Measurements from ENCODE around the gene ELAVL2. TPM values are rescaled to one million over a fixed set of nuclear protein-coding genes. Genes with fewer than 3 reads are reported as not detected.

ELAVL2 gene
- total RNA-seq, 2 experiments from 2014 or later = not detected

DNA sequence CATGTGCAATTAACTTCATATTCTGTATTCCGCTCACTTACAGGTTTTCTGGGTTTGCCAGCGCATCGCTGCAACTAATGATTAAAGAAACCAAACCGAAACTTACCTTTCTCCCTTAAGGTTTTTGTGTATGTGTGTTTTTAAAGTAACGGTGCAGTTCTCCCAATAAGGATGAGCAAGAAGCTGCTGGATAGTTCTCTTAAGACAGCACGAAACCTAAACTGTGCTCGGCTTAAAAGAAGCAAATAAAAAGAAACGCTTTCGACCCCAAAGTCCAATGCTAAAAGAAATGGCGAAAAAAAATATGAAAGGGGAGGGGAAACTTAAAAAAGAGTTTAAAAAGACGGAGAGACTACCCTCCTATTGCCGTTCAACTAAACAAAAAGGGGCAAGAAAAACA, 340 bp downstream of the ELAVL2 start:
- peaks cover 3% of the 10 kb centered on the region for H3K36me3 Mint-ChIP-seq (ENCODE audit: low read depth)
- ChIA-PET CTCF (no interaction called here), POLR2A (no interaction called here)
- peaks cover 28% of the 10 kb centered on the region for H3K27me3 Mint-ChIP-seq
- H3K4me3 Mint-ChIP-seq = no peak overlapping the region
- no peaks in the 10 kb centered on the region for H3K9me3 Mint-ChIP-seq
- no peak for DNase-seq
- no peak overlapping the region for H3K27ac Mint-ChIP-seq
- H3K4me1 Mint-ChIP-seq = no peaks in the 10 kb centered on the region

DNA sequence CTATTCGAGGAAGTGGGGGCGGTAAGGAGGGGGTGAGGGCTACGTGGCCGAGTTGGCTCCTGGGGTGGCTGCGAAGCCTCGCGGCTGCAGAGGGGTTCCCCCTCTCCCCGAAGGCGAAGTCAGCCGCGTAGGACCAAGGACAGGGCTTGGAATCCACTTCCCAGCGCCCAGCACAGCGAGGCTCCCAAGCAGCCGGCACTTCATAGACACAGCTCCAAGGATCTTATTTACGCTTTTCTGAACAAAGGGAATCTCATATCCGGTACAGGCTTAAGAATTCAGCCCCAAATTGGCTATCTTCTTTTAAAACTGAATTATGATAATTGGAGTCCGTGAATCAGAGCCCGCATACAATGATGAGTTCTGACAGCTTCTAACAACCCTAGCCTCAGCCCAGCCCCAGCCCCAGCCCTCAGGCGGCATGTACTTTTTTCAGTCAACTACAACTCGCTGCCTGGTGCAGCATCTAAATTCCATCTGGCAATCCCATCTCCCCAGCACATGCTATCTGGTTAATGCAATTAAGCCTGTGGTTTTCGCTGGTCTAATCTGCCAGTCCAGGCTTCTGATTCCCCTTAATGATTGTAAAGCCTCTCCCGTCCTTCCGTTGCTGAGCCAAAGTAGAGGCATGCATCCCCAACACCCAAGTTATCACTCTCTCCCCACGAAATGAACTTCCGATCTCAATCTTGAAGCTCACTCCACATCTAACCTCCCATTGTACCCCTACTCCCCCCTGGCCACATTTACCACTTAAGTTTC, 1.0 kb downstream of the ELAVL2 start:
- CTCF ChIA-PET = no interaction called here

DNA sequence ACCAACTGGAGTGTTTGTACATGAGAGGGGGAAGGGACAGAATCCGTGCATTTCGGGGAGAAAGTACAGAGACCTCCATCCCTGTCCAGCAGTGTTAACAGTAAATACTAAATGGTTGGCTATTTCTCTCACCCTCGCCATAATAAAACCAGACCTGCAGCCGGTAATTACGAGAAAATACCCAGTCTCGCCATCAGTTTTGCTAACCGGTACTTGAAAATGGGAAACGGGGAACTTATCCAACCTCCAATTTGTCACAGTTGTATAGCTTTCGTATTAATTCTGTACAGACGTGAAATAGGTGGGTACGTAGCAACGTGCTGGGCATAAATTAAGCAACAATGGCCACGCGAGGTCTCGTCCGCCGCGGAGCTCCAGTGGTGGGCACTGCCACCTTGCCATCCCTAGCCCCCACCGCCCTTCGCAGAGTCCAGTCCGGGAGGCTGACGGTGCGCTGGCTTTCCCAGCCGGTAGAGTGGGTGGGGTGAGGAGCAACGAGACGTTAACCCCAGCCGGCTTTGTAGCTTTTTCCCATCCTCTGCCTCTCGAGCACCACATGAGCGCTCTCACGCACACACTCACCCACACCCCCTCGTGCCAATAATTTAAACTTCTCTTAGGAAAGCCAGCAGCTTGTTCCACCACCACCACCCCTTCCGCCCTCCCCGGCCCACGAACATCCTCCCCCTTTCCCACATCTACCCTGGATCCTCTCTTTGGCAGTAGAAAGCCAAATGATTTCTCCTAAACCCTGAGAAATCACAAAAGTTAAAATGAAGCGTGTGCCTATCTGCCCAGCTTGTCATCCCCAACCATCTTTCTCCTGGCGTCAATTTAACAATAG, 1.8 kb downstream of the ELAVL2 start:
- POLR2A ChIA-PET = no interaction called here
- Mint-ChIP-seq H3K4me3 (no peak overlapping the region), H3K27me3 (peaks cover 32% of the 10 kb centered on the region), H3K27ac (no peak overlapping the region), H3K9me3 (peaks cover 3% of the 10 kb centered on the region), H3K36me3 (ENCODE audit: low read depth) (peaks cover 6% of the 10 kb centered on the region), H3K4me1 (no peaks in the 10 kb centered on the region)
- CTCF ChIA-PET = no interaction called here
- no peak for DNase-seq

More for the DNA sequence above, 1.0 kb downstream of the ELAVL2 start:
- Mint-ChIP-seq H3K4me1 (no peaks in the 10 kb centered on the region), H3K9me3 (no peaks in the 10 kb centered on the region), H3K27me3 (peaks cover 26% of the 10 kb centered on the region), H3K27ac (no peak overlapping the region), H3K4me3 (no peak overlapping the region), H3K36me3 (ENCODE audit: low read depth) (peaks cover 3% of the 10 kb centered on the region)
- POLR2A ChIA-PET = no interaction called here
- no peak for DNase-seq

DNA sequence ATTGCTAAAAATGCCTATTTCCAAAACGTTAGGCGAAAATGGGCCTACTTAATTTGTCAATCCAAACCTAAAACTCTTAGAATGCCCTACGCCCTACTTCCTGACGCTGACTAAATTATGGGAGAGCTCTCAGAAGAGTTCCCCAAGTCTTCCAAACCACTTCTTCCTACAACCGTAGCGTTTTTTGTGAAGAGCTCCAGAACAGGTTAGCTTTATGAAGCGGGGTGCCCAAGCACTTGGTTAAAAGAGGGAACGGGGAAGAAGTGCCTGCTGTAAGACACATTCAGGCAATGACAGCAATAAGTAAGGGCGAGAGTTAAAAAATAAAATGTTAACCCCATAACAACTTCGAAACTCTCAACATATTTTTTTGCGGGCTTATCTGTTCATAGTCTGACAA, 2.8 kb downstream of the ELAVL2 start:
- Mint-ChIP-seq H3K9me3 (peaks cover 3% of the 10 kb centered on the region), H3K4me1 (no peaks in the 10 kb centered on the region), H3K27me3 (peaks cover 32% of the 10 kb centered on the region), H3K27ac (no peak overlapping the region), H3K4me3 (no peak overlapping the region), H3K36me3 (ENCODE audit: low read depth) (peaks cover 6% of the 10 kb centered on the region)
- DNase-seq = no peak
- ChIA-PET POLR2A (no interaction called here), CTCF (interaction anchor here (1.1 kb wide), 1 partner anchor 9 kb away, joined by 3 read pairs; no protein-coding TSS in a partner anchor)

DNA sequence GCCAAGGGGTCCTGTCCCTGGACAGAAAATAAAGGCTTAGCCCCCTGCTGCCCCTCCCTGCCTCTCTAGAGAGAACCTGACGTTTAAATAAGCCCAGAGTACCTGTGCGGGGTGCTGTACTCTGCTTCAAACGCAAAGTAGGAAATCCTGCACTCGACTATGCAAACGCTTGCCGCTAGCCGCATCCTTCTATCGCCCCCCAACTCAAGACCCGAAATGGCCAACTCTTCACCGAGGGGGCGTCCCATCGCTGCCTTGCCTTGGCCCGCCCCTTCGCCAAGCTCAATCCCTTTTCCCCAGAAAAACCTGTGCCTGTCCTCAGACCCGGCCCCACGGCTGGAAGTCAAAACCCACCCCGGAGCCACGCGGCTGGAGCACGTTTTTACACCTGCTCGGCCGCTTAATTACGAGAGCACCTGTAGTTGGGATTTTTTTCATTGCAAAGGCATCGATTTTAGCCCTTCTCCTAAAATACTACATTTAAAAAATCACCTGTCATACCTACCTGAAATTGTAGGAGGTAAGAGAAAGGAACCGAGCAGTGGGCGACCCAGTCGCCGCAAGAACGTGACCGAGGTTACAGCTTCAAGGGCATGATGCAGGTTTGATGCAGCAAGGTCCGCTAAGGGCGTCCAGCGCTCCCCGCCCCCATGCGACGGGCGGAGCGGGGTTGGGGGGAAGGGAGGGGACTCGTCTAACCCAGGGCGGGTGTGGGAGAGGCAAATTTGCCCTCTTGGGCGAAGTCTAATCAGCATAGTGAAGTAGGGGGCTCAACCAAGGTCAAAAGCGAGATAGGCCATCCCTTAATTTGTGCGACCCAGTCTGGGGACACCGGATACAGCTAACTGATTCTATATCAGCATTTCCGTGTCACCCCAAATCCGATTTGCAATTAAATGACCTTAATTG, 3.5 kb downstream of the ELAVL2 start:
- DNase-seq = no peak
- Mint-ChIP-seq H3K27me3 (peaks cover 32% of the 10 kb centered on the region), H3K9me3 (peaks cover 3% of the 10 kb centered on the region), H3K4me1 (no peaks in the 10 kb centered on the region), H3K27ac (peak overlapping the region; percentile 66), H3K36me3 (ENCODE audit: low read depth) (peaks cover 6% of the 10 kb centered on the region), H3K4me3 (no peak overlapping the region)
- ChIA-PET POLR2A (no interaction called here), CTCF (interaction anchor here (1.1 kb wide), 1 partner anchor 9 kb away, joined by 3 read pairs; no protein-coding TSS in a partner anchor)

DNA sequence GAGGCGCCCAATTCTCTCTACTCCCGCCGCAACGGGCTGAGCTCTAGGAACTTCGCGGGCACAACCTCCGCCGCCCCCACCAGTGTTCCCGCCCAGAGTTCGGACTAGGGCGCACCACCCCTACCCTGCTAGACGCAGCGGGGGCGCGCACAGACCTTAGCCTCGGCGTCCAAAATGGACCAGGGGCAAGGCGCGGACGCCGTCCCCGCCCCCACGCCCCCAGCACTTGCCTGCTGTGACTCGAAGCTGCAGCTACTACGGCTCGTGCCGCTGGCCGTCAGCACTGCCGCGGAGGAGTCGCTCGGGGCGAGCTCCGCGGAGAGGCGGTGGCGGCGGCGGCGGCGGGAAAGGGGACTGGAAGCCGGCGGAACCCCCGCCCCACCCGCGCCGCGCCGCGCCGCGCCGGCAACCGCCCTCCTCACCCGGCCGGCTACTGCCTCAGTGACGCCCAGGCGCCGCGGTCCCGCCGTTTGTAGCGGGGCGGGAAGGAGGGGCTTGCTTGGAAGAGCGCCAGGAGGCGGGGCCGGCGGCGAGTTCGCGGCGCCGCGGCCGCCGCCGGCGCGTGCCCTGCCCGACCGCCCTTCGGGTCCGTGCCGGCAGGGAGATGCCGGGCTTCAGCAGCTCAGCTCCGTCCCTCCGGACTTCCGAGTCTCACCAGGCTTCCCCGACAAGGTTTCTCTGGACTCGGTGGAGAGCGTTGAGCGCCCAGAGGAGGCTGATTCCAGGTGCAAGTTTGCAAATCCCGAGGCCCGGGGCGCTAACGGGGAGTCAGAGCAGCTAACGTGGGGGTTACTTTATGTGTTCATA, 4.5 kb downstream of the ELAVL2 start:
- H3K4me3 Mint-ChIP-seq = no peak overlapping the region
- no peak for DNase-seq
- H3K36me3 Mint-ChIP-seq (ENCODE audit: low read depth) = peaks cover 6% of the 10 kb centered on the region
- ChIA-PET POLR2A (no interaction called here), CTCF (no interaction called here)
- peaks cover 32% of the 10 kb centered on the region for H3K27me3 Mint-ChIP-seq
- peak overlapping the region; percentile 19 for H3K27ac Mint-ChIP-seq
- H3K4me1 Mint-ChIP-seq = no peaks in the 10 kb centered on the region
- H3K9me3 Mint-ChIP-seq = peaks cover 3% of the 10 kb centered on the region

DNA sequence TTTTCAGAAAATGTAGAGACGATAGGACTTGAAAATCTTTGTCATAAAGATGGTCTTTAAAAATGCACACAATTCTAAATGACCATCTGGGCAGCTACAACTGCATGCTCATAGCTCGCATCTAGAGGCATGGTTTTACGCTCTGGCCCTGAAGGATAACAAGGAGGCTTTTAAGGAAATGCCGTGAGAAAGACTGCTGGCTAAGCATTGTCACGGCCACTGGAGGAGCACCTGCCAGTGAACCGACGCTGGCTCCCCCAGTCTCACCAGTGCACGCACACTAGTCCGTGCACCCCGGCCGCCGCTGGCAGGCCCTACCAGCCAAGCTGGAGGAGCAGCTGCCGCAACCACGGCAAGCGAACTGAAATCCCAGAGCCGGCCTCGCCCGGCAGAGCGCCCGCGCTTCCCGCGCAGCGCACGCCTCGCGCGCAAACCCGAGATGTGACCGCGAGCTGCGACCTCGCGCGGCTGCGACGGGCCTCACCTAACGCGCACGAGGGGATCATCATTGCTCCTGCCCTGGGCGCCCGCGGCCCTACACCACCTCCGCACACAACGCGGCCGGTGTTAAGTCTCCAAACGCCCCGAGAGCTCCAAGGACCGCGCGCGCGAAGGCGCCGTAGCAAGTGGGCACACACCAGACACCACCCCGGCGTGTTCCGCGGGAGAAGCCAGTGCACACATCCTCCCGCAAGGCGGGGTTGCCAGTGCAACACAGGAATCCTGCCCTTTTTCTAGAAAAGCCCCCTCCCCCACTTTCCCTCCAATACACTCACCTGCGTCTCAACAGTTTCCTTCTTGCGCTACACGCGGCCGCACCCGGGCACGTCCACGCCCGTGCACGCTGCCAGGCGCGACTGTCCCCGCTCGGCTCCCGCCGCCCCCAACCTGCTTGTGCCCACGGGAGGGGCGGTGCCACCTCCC, 5.3 kb downstream of the ELAVL2 start:
- Mint-ChIP-seq H3K27me3 (peaks cover 32% of the 10 kb centered on the region), H3K27ac (peak overlapping the region; percentile 19), H3K9me3 (peaks cover 3% of the 10 kb centered on the region), H3K4me3 (no peak overlapping the region), H3K4me1 (no peaks in the 10 kb centered on the region), H3K36me3 (ENCODE audit: low read depth) (peaks cover 6% of the 10 kb centered on the region)
- ChIA-PET CTCF (no interaction called here), POLR2A (no interaction called here)
- no peak for DNase-seq

DNA sequence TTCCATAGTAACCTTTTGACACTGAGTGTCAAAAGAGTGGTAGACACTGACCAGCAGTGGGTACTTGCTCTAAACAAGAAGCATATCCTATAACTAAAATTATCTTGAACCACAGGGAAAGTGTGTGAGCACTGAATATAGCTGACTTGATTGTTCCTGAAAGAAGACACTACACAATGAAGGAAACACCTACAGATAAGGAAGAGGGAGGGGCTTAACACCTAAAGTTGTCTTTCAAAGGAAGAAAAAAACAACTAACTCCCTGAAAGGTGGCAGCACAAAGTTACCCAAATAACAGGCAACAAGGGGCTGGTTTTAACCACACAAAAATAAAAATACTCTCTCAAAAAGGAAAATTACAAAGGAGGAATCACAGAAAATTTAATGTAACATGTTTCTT, 6.6 kb downstream of the ELAVL2 start:
- H3K36me3 Mint-ChIP-seq (ENCODE audit: low read depth) = peaks cover 6% of the 10 kb centered on the region
- no peak overlapping the region for H3K27ac Mint-ChIP-seq
- no peak overlapping the region for H3K4me3 Mint-ChIP-seq
- DNase-seq = no peak
- POLR2A ChIA-PET = no interaction called here
- CTCF ChIA-PET = no interaction called here
- no peaks in the 10 kb centered on the region for H3K4me1 Mint-ChIP-seq
- peaks cover 32% of the 10 kb centered on the region for H3K27me3 Mint-ChIP-seq
- peaks cover 3% of the 10 kb centered on the region for H3K9me3 Mint-ChIP-seq

DNA sequence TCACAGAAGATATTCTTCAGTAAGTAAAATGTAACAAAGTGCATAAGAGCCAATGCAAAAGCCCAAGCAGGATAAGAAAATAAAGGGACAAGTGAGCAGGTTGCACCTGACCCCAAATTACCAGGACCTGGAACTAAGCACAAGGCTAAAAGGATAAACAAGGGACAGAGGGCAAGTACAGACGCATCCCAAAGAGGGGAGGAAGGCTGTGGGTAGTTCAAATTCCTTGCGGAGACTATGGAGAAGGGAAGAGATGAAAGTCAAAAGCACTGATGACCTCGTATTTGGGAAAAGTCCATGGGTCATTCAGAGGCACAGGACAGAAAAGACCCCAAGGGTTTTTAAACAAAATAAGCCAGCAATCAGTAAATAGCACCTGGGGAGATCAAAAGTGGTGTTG, 11.8 kb downstream of the ELAVL2 start:
- H3K4me1 Mint-ChIP-seq = no peaks in the 10 kb centered on the region
- no peak overlapping the region for H3K27ac Mint-ChIP-seq
- H3K27me3 Mint-ChIP-seq = peaks cover under 1% of the 10 kb centered on the region
- no peaks in the 10 kb centered on the region for H3K36me3 Mint-ChIP-seq (ENCODE audit: low read depth)
- H3K9me3 Mint-ChIP-seq = peaks cover 2% of the 10 kb centered on the region
- no peak for DNase-seq
- H3K4me3 Mint-ChIP-seq = no peak overlapping the region
- POLR2A ChIA-PET = no interaction called here
- CTCF ChIA-PET = no interaction called here

DNA sequence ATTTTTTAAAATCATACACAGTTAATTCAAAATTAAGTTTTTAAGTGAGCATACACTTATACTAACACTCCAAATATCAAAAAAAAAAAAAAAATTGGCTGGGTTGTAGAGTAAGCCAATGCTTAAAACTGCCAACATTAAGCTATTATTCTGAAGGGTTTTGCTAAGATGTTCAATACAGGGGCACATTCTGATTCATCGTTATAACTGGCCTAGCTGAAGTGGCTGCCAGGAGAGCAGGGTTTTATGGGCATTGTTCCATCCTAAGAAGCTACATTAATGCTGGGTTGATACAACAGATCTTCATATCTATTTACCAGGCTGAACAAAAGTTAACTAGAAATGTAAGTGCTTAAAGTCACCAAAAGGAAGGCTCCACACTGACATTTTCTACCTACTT, 13.4 kb downstream of the ELAVL2 start:
- Mint-ChIP-seq H3K9me3 (peaks cover 2% of the 10 kb centered on the region), H3K4me1 (no peaks in the 10 kb centered on the region), H3K27ac (no peak overlapping the region), H3K27me3 (no peaks in the 10 kb centered on the region), H3K36me3 (ENCODE audit: low read depth) (no peaks in the 10 kb centered on the region), H3K4me3 (no peak overlapping the region)
- ChIA-PET CTCF (no interaction called here), POLR2A (no interaction called here)
- no peak for DNase-seq

DNA sequence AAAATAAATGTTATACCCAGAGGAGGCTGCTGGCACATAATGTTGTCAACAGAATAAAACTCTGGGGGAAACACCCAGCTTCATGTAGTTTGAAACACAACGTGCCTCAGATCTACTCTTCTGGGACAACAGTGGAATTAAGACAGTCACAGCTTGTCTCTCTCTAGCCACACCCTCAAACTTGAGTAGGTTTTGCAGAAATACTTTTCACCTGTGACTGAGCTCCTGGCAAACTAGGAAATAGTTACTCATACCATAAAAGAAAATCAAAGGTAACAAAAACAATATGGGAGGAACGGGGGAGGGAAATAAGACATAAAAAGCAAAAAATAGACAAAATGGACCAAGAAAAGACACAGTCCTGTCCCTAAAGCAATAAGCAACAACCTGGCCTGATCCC, 14.4 kb downstream of the ELAVL2 start:
- CTCF ChIA-PET = no interaction called here
- no peaks in the 10 kb centered on the region for H3K4me1 Mint-ChIP-seq
- H3K36me3 Mint-ChIP-seq (ENCODE audit: low read depth) = no peaks in the 10 kb centered on the region
- no peak overlapping the region for H3K27ac Mint-ChIP-seq
- no peak for DNase-seq
- no peaks in the 10 kb centered on the region for H3K27me3 Mint-ChIP-seq
- peaks cover 2% of the 10 kb centered on the region for H3K9me3 Mint-ChIP-seq
- POLR2A ChIA-PET = no interaction called here
- no peak overlapping the region for H3K4me3 Mint-ChIP-seq

DNA sequence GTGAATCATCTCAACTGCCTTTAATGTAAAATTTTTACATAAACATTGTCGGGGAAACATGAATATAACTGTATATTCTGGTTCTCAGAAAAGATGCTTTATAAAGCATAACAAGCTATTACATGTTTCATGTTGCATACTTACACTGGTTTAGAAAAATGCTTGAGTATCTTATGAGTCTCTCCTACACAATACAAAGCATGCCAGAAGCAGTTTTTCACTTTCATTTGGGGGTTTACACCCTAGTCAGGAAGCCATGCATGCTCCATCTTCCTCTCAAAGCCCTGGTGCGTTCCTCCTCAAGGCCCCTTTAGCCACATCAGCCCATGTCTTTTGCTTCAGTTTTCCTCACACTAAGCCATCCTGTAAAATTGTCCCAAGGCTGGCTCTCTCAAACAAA, 22.8 kb downstream of the ELAVL2 start:
- CTCF ChIA-PET = no interaction called here

More for the DNA sequence above, 22.8 kb downstream of the ELAVL2 start:
- POLR2A ChIA-PET = no interaction called here
- no peaks in the 10 kb centered on the region for H3K4me1 Mint-ChIP-seq
- H3K27ac Mint-ChIP-seq = no peak overlapping the region
- no peaks in the 10 kb centered on the region for H3K27me3 Mint-ChIP-seq
- no peak for DNase-seq
- H3K36me3 Mint-ChIP-seq (ENCODE audit: low read depth) = no peaks in the 10 kb centered on the region
- peaks cover 2% of the 10 kb centered on the region for H3K9me3 Mint-ChIP-seq
- no peak overlapping the region for H3K4me3 Mint-ChIP-seq
